ENCODE results near the gene SLC38A7.
"Not testable (repeated sequence)": the region's sequence is repeated elsewhere in the genome, so short reads cannot be mapped to it uniquely, and the experiment has no call there.

Gene SLC38A7

DNA sequence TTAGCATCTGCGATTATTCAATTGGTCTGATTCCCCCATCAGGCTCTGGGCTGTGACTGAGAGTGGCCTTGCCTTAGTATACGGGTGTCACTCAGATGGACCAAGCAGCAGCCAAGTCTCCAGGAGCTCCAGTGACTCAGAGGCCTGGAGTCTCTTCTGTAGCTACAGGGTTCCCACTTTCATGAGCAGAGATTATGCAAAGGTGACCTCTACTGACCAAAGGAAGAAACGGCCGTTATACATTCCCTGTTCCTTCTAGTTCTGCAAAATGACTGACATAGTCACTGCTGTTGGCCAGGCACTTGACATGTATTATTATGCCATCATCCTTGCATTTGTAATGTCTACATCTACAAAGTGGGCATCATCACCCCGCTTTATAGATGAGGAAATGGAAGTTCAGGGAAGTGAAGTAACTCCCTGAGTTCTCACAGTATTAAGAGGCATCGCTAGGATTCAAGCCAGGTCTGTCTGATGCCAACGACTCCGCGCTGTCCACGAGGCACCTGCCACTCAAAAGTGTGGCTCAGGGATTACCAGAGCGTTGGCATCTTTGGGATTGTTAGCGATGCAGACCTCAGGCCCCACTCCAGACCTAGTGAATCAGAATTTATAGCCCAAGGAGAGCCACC is 23.3 kb downstream of the SLC38A7 start:
- in situ Hi-C loops (cut with MboI; ENCODE audit: low pct_unique_long_range_greater_than_20kb, low sequenced_read_pairs, unreplicated experiment), result no loop called here
- TF ChIP-seq CTCF (IDR thresholded peaks at IDR 0.05; ENCODE audit: extremely low read depth, insufficient read depth, missing control alignments), result peak; percentile 69
- DNase-seq (ENCODE audit: low spot score), result peak; percentile 78

DNA sequence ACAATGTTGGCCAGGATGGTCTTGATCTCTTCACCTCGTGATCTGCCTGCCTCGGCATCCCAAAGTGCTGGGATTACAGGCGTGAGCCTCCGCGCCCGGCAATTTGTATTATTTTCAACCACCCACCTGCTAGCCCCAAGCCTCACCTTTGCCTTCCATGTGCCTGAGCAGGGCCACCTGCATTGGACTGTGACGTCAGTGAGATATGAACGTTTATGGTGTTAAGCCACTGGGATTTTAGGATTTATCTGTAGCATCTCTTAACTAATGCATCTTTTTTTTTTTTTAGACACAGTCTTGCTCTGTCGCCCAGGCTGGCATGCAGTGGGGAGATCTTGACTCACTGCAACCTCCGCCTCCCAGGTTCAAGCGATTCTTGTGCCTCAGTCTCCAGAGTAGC is 24.7 kb downstream of the SLC38A7 start:
- in situ Hi-C loops (cut with MboI; ENCODE audit: low pct_unique_long_range_greater_than_20kb, low sequenced_read_pairs, unreplicated experiment), result not testable (repeated sequence)

GRCh38 chr16:58658796-58659211 is 25.8 kb downstream of the SLC38A7 start:
- DNase-seq (ENCODE audit: low spot score), result no peak
- in situ Hi-C loops (cut with MboI; ENCODE audit: low pct_unique_long_range_greater_than_20kb, low sequenced_read_pairs, unreplicated experiment), result no loop called here
- TF ChIP-seq CTCF (IDR thresholded peaks at IDR 0.05; ENCODE audit: extremely low read depth, insufficient read depth, missing control alignments), result no peak

More for the DNA sequence above, 24.7 kb downstream of the SLC38A7 start:
- DNase-seq (ENCODE audit: low spot score), result not testable (repeated sequence)

- no peak for TF ChIP-seq CTCF (IDR thresholded peaks at IDR 0.05; ENCODE audit: extremely low read depth, insufficient read depth, missing control alignments)
- in situ Hi-C loops (cut with MboI; ENCODE audit: low pct_unique_long_range_greater_than_20kb, low sequenced_read_pairs, unreplicated experiment), result no loop called here
- no peak for DNase-seq (ENCODE audit: low spot score)
These were observed 27.7 kb downstream of the SLC38A7 start for GRCh38 chr16:58656899-58657298.

DNA sequence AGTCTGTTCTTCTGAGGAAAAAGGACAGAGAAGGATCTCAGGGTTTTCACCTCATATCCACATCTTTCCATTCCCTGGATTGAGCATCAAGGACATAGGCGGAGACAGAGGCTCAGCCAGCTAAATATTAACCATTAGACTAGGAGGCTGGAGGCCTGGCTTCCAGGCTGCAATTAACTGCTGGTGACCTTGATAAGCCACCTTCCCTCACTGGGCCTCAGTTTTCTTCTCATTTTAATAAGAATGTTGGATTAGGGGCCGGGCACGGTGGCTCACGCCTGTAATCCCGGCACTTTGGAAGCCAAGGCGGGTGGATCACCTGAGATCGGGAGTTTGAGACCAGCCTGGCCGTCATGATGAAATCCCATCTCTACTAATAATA is 29.4 kb downstream of the SLC38A7 start:
- no peak for DNase-seq (ENCODE audit: low spot score)
- in situ Hi-C loops (cut with MboI; ENCODE audit: low pct_unique_long_range_greater_than_20kb, low sequenced_read_pairs, unreplicated experiment), result no loop called here
- no peak for TF ChIP-seq CTCF (IDR thresholded peaks at IDR 0.05; ENCODE audit: extremely low read depth, insufficient read depth, missing control alignments)

DNA sequence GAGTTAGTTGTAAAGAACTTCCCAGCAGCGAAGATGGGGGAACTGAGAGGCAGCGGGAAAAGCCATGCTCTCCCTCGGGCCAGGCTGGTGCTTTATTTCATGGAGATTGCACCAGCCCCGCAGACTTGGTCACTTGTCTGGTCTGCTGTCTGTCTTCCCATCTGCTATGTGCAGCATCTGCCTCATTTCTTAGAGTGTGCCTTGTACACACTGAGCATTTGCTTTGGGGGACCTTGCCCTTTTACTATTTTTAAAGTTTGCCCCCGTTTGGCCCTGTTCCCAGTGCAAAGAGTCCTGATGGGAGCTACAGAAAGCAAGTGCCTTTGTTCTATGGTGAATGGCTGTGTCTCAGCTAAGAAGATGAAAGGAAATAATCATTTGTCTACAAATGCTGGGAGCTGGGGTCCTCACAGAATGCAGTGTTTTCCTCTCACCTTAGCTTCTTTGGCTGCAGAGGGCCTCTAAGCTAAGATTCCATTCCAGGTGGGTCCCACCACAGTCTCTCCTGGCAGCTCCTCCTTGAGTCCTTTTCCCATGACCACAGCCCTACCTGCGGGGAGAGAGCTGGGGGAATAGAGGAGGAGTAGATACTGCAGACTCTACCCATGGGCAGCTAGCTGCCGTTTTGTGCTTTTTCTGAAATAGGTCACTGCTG is 29.9 kb downstream of the SLC38A7 start:
- TF ChIP-seq CTCF (IDR thresholded peaks at IDR 0.05; ENCODE audit: extremely low read depth, insufficient read depth, missing control alignments), result no peak
- in situ Hi-C loops (cut with MboI; ENCODE audit: low pct_unique_long_range_greater_than_20kb, low sequenced_read_pairs, unreplicated experiment), result no loop called here
- DNase-seq (ENCODE audit: low spot score), result no peak

DNA sequence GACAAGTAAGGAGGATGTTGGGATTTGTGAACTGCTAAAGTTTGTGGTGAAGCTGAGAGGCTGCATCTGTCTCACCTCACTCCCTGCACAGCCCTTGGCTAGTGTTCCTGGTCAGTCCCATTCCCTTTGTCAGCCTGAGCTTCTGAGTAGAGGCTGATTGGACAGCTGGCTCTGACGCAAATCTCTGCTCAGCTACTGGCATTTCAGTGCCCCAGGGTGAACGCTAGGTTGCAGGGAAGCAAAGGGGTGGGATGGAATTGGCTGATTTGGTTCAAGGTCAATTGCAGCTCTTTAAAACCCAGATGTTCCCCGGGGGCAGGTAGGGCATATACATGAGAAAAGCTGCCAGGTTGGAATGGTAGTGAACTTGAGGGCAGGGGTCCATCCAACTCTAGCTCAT is 31.8 kb downstream of the SLC38A7 start:
- DNase-seq (ENCODE audit: low spot score), result no peak
- no peak for TF ChIP-seq CTCF (IDR thresholded peaks at IDR 0.05; ENCODE audit: extremely low read depth, insufficient read depth, missing control alignments)
- in situ Hi-C loops (cut with MboI; ENCODE audit: low pct_unique_long_range_greater_than_20kb, low sequenced_read_pairs, unreplicated experiment), result no loop called here

Measured in GM13977 (cell line).